Measurements from ENCODE around the gene ETV1.

DNA sequence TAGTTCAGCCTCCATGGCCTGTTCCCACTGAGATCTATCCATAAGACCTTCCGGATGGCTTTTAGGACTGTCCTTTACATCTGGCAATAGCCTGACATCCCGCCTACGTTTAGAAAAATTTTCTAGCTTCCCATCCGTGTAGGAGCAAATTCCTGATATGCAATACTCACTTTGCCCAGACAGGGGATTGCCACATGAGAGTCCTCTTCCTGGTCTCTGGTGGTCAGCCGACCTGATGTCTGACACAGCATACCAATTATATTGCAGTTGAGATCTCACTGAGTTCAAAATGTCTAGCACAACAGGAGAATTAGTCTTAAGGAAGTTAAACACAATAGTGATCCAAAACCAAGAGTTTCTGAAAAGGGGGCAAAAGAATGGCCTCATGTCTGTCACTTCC, 9.4 kb upstream of the ETV1 start:
- TF ChIP-seq, protein P1, sequence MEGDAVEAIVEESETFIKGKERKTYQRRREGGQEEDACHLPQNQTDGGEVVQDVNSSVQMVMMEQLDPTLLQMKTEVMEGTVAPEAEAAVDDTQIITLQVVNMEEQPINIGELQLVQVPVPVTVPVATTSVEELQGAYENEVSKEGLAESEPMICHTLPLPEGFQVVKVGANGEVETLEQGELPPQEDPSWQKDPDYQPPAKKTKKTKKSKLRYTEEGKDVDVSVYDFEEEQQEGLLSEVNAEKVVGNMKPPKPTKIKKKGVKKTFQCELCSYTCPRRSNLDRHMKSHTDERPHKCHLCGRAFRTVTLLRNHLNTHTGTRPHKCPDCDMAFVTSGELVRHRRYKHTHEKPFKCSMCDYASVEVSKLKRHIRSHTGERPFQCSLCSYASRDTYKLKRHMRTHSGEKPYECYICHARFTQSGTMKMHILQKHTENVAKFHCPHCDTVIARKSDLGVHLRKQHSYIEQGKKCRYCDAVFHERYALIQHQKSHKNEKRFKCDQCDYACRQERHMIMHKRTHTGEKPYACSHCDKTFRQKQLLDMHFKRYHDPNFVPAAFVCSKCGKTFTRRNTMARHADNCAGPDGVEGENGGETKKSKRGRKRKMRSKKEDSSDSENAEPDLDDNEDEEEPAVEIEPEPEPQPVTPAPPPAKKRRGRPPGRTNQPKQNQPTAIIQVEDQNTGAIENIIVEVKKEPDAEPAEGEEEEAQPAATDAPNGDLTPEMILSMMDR (conservative IDR thresholded peaks at IDR 0.05), result no peak
- TF ChIP-seq ZFX (IDR thresholded peaks at IDR 0.05), result no peak
